PFSK-1 (cell line): ENCODE data around the gene KRT27. TPM values are rescaled to one million over a fixed set of nuclear protein-coding genes. Genes with fewer than 3 reads are reported as not detected.

ENCODE experiments used
- FOXP2 ChIP-seq: optimal IDR thresholded peaks from 2 replicates; pipeline ENCODE3; 2011; ENCODE audit warnings: borderline replicate concordance, control low read depth, inconsistent platforms; ENCODE audit not compliant: insufficient read depth; ENCODE audit errors: extremely low read length, extremely low read depth
- POLR2AphosphoS5 ChIP-seq: IDR thresholded peaks from 2 replicates; pipeline ENCODE4 v1.6.1; 2012; ENCODE audit warnings: low read depth, mild to moderate bottlenecking, control low read depth, low read length, moderate library complexity
- SIN3A ChIP-seq: IDR thresholded peaks from 2 replicates; pipeline ENCODE4 v1.6.1; 2012; ENCODE audit warnings: mild to moderate bottlenecking, low read length, moderate library complexity, borderline replicate concordance; ENCODE audit not compliant: insufficient read depth
- TAF1 ChIP-seq: IDR thresholded peaks from 2 replicates; pipeline ENCODE4 v1.6.1; 2012; ENCODE audit warnings: low read length, control low read depth, borderline replicate concordance; ENCODE audit not compliant: insufficient read depth
- polyA plus RNA-seq: library from polyadenylated mRNA; unstranded; fragments of >200 nt; gene quantifications from one replicate; pipeline ENCODE4 v1.2.1, GENCODE V29; 2012; ENCODE audit warnings: low read depth, missing spikeins; ENCODE audit not compliant: insufficient read length
- TF ChIP-seq, protein P1 (sequence below), 2 experiments: IDR thresholded peaks; 2 replicates each; pipeline versions ENCODE4 v1.6.1 to v1.8.0; 2011 to 2012; ENCODE audit warnings: low read depth in 2 of 2, low read length in 2 of 2, control low read depth in 1 of 2, inconsistent platforms in 1 of 2, mild to moderate bottlenecking in 1 of 2, moderate library complexity in 1 of 2; ENCODE audit not compliant: insufficient read depth in 1 of 2

The KRT27 gene, protein sequence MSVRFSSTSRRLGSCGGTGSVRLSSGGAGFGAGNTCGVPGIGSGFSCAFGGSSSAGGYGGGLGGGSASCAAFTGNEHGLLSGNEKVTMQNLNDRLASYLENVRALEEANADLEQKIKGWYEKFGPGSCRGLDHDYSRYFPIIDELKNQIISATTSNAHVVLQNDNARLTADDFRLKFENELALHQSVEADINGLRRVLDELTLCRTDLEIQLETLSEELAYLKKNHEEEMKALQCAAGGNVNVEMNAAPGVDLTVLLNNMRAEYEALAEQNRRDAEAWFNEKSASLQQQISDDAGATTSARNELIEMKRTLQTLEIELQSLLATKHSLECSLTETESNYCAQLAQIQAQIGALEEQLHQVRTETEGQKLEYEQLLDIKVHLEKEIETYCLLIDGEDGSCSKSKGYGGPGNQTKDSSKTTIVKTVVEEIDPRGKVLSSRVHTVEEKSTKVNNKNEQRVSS
- not detected for polyA plus RNA-seq

GRCh38 chr17:40782450-40782849, at the start of gene KRT27:
Gene KRT27 (minus strand): TSS chr17:40782550. CDS start chr17:40782493, 57 bp downstream.
- TF ChIP-seq TAF1 (no peak), SIN3A (no peak), FOXP2 (no peak)
- TF ChIP-seq, protein P1, sequence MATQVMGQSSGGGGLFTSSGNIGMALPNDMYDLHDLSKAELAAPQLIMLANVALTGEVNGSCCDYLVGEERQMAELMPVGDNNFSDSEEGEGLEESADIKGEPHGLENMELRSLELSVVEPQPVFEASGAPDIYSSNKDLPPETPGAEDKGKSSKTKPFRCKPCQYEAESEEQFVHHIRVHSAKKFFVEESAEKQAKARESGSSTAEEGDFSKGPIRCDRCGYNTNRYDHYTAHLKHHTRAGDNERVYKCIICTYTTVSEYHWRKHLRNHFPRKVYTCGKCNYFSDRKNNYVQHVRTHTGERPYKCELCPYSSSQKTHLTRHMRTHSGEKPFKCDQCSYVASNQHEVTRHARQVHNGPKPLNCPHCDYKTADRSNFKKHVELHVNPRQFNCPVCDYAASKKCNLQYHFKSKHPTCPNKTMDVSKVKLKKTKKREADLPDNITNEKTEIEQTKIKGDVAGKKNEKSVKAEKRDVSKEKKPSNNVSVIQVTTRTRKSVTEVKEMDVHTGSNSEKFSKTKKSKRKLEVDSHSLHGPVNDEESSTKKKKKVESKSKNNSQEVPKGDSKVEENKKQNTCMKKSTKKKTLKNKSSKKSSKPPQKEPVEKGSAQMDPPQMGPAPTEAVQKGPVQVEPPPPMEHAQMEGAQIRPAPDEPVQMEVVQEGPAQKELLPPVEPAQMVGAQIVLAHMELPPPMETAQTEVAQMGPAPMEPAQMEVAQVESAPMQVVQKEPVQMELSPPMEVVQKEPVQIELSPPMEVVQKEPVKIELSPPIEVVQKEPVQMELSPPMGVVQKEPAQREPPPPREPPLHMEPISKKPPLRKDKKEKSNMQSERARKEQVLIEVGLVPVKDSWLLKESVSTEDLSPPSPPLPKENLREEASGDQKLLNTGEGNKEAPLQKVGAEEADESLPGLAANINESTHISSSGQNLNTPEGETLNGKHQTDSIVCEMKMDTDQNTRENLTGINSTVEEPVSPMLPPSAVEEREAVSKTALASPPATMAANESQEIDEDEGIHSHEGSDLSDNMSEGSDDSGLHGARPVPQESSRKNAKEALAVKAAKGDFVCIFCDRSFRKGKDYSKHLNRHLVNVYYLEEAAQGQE (IDR thresholded peaks at IDR 0.05; ENCODE audit: insufficient read depth in 1 of 2, low read depth in 2 of 2, low read length in 2 of 2): no peak

DNA sequence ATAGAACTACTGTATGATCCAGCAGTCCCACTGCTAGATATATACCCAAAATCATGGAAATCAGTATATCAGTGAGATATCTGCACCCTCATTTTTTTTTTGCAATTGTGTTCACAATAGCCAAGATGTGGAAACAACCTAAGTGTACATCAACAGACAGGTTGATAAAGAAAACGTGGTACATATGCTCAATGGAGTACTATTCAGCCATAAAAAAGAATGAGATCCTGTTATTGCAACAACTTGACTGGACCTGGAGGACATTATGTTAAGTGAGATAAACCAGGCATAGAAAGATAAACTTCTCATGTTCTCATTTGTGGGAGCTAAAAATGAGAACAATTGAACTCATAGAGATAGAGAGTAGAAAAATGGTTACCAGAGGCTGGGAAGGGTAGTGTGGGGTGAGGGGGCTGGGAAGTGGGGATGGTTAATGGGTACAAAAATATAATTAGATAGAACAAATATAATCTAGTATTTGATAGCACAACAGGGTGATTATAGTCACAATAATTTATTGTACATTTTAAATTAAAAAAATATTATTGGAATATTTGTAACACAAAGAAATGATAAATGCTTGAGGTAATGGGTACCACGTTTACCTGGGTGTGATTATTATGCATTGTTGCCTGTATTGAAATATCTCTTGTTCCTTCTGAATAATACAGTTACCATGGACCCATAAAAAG, 47.9 kb upstream of the KRT27 start:
- no peak for TF ChIP-seq FOXP2
- TF ChIP-seq, protein P1 (IDR thresholded peaks at IDR 0.05; ENCODE audit: insufficient read depth in 1 of 2, low read depth in 2 of 2, low read length in 2 of 2): no peak
- TF ChIP-seq TAF1: no peak
- no peak for TF ChIP-seq SIN3A
- TF ChIP-seq POLR2AphosphoS5: no peak

DNA sequence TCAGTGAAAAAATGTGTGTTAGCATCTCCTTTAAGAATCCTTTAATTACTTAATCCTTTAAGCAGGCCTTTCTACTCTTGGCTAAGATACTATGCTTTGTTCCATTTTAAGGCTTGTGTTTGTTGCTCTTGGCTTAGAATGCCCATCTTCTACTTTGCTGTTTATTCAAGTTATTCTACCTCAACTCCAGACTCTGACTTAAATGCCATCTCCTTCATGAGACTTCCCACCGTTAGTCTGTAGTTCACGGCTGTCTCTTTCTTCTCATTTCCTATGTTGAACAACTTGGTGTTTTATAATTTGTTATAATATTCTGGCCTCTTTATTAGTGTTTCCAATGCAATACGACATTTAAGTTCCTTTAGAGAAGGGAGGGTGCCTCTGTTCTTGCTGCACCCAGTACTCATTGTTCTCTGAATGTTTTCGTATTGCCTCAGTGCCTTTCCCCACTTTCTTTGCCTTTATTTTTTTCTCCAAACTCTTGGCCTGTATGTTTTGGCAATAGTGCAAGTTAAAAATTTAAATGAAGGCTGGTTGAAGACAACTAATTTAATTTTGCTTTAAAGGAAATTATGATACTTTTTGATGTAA, 46.2 kb upstream of the KRT27 start:
- no peak for TF ChIP-seq FOXP2
- no peak for TF ChIP-seq SIN3A
- TF ChIP-seq, protein P1 (IDR thresholded peaks at IDR 0.05; ENCODE audit: insufficient read depth in 1 of 2, low read depth in 2 of 2, low read length in 2 of 2): no peak
- no peak for TF ChIP-seq POLR2AphosphoS5
- no peak for TF ChIP-seq TAF1

- TF ChIP-seq, protein P1 (IDR thresholded peaks at IDR 0.05; ENCODE audit: insufficient read depth in 1 of 2, low read depth in 2 of 2, low read length in 2 of 2): no peak
- TF ChIP-seq FOXP2: no peak
- no peak for TF ChIP-seq POLR2AphosphoS5
- TF ChIP-seq TAF1: no peak; the same call in 1 of the 2 replicates
- TF ChIP-seq SIN3A: no peak; the same call in 1 of the 2 replicates
Observed at GRCh38 chr17:40827746-40828453, 45.5 kb upstream of the KRT27 start.
